Measurements from ENCODE around the gene MAST3.

MAST3 gene

GRCh38 chr19:18089726-18090125 is 7.9 kb upstream of the MAST3 start:
- no peak for TF ChIP-seq CTCF (IDR thresholded peaks at IDR 0.05)

- TF ChIP-seq CTCF (IDR thresholded peaks at IDR 0.05): no peak
These were observed 6.9 kb upstream of the MAST3 start for GRCh38 chr19:18090545-18091216.

- no peak for TF ChIP-seq CTCF (IDR thresholded peaks at IDR 0.05)
These were observed 6.4 kb upstream of the MAST3 start for GRCh38 chr19:18091217-18091608.

- TF ChIP-seq CTCF (IDR thresholded peaks at IDR 0.05): no peak
These were observed 4.0 kb upstream of the MAST3 start for GRCh38 chr19:18093439-18094161.

GRCh38 chr19:18096258-18096657 is 1.3 kb upstream of the MAST3 start:
- TF ChIP-seq CTCF (IDR thresholded peaks at IDR 0.05): no peak

GRCh38 chr19:18097993-18098890 is 664 bp downstream of the MAST3 start:
- no peak for TF ChIP-seq CTCF (IDR thresholded peaks at IDR 0.05)

- no peak for TF ChIP-seq CTCF (IDR thresholded peaks at IDR 0.05)
These were observed 1.5 kb downstream of the MAST3 start for GRCh38 chr19:18098891-18099622.

All from LNCAP (cell line).